GM23248 (cell line): Measurements from ENCODE around the gene DPP6. TPM values are rescaled to one million over a fixed set of nuclear protein-coding genes. Genes with fewer than 3 reads are reported as not detected.
A peak's percentile ranks its signal among the peaks of the same experiment; 100 is the strongest.

Source experiments
- DNase-seq: peaks from one replicate; pipeline ENCODE4 v3.0.0-alpha.2; 2015
- H2AFZ ChIP-seq: fragments of 200-600 bp; sonication (generic); 2 replicates; pipeline ENCODE4 v1.6.1; 2016; ENCODE audit warnings: antibody characterized with exemption
- H3F3A ChIP-seq: fragments of 200-600 bp; sonication (generic); 2 replicates; pipeline ENCODE4 v1.6.1; 2016; ENCODE audit warnings: mild to moderate bottlenecking, antibody characterized with exemption, mixed run types; ENCODE audit not compliant: insufficient read depth
- H3K27ac ChIP-seq: fragments of 200-600 bp; sonication (generic); 2 replicates; pipeline ENCODE4 v1.5.1; 2016; ENCODE audit warnings: mild to moderate bottlenecking
- H3K27me3 ChIP-seq: fragments of 200-600 bp; sonication (generic); replicated peaks from 2 replicates; pipeline ENCODE4 v1.6.1; 2016; ENCODE audit warnings: mild to moderate bottlenecking; ENCODE audit not compliant: insufficient read depth
- H3K36me3 ChIP-seq: fragments of 200-600 bp; sonication (generic); 2 replicates; pipeline ENCODE4 v1.6.1; 2016; ENCODE audit warnings: low read depth, mild to moderate bottlenecking
- H3K4me1 ChIP-seq: fragments of 200-600 bp; sonication (generic); 2 replicates; pipeline ENCODE4 v1.6.1; 2016; ENCODE audit warnings: mild to moderate bottlenecking; ENCODE audit not compliant: insufficient read depth
- H3K4me2 ChIP-seq: fragments of 200-600 bp; sonication (generic); one replicate; pipeline ENCODE4 v1.6.1; 2016; ENCODE audit warnings: mild to moderate bottlenecking; ENCODE audit not compliant: unreplicated experiment
- H3K4me3 ChIP-seq: fragments of 200-600 bp; sonication (generic); 2 replicates; pipeline ENCODE4 v1.5.1; 2016; ENCODE audit warnings: mild to moderate bottlenecking
- H3K79me2 ChIP-seq: fragments of 200-600 bp; sonication (generic); 2 replicates; pipeline ENCODE4 v1.6.1; 2016; ENCODE audit warnings: mild to moderate bottlenecking; ENCODE audit not compliant: insufficient read depth
- H3K9ac ChIP-seq: fragments of 200-600 bp; sonication (generic); 2 replicates; pipeline ENCODE4 v1.6.1; 2016; ENCODE audit warnings: mild to moderate bottlenecking
- H3K9me2 ChIP-seq: fragments of 200-600 bp; sonication (generic); 2 replicates; pipeline ENCODE4 v1.6.1; 2016; ENCODE audit warnings: mixed run types, mild to moderate bottlenecking, moderate library complexity; ENCODE audit not compliant: insufficient read depth
- H3K9me3 ChIP-seq: fragments of 200-600 bp; sonication (generic); one replicate; pipeline ENCODE4 v1.6.1; 2017; ENCODE audit warnings: low read depth
- H4K20me1 ChIP-seq: fragments of 200-600 bp; sonication (generic); 2 replicates; pipeline ENCODE4 v1.6.0; 2016; ENCODE audit not compliant: insufficient read depth
- EZH2 ChIP-seq: fragments of 200-600 bp; sonication (generic); IDR thresholded peaks from 2 replicates; pipeline ENCODE4 v1.6.1; 2018; ENCODE audit warnings: antibody characterized with exemption, mild to moderate bottlenecking; ENCODE audit not compliant: insufficient read depth, poor library complexity, severe bottlenecking
- EZH2phosphoT487 ChIP-seq: fragments of 200-600 bp; sonication (generic); IDR thresholded peaks from 2 replicates; pipeline ENCODE4 v1.6.1; 2018; ENCODE audit warnings: antibody characterized with exemption, moderate library complexity, mild to moderate bottlenecking, low read depth; ENCODE audit not compliant: insufficient read depth
- WGBS, 2 experiments: methylation state at CpG; one replicate each; pipeline ENCODE4 v1.1.6; 2015 to 2017; ENCODE audit warnings: low lambda C conversion rate in 2 of 2, low coverage in 1 of 2; ENCODE audit errors: missing lambda C conversion rate in 2 of 2; 5-methylcytosine and 5-hydroxymethylcytosine counted together
- in situ Hi-C: fragments of 300-500 bp; cut with MboI; formaldehyde crosslinking; loops from 2 replicates; pipeline ENCODE4 v1.15.0; 2020
- polyA plus RNA-seq: library from polyadenylated mRNA; unstranded; fragments of >200 nt; fragmentation: Nextera tagmentation; extraction: Ambion mirVana; gene quantifications from 2 replicates; pipeline ENCODE4 v1.2.1, GENCODE V29; 2016
- total RNA-seq: library from RNA; depleted of rRNA; stranded (reverse); fragments of >200 nt; shearing (Covaris generic); gene quantifications from 2 replicates; pipeline ENCODE4 v1.2.3, GENCODE V29; 2014

DPP6 gene
- total and polyA plus RNA-seq, 2 experiments from 2014 or later, result not detected

DNA sequence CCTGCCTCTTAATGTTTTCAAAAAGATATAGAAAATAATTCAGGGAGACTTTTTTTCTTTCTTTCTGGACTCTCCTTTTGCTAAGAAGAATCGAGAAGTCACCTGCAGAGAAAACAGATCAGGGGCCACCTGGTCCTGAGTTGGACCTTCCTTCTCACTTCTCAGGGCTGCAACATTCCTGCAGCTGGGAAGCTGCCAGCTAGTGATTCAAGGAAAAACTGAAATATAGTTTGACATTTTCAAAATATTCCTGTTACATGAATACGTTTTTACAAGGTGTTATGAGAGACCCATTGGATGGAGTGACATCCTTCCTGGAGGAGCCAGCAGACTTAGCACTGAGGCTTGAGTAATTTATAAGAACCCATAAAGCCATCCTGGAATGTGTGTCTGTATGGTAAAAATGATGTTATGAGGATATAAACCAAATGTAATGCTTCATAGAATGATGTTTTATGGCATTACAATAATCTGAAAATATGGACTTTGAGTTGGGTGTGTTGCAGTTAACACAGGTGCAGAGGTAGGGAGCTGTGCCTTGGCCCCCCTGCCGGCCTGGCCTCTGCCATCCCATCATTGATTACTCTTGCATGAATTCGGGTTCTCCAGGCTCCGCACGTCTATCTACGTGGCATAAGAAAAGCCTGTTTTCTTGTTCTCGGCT, 801.0 kb downstream of the DPP6 start:
- no peaks in the 10 kb centered on the region for H4K20me1 ChIP-seq
- no peaks in the 10 kb centered on the region for H3K27me3 ChIP-seq
- H3K27ac ChIP-seq, result no peak overlapping the region
- TF ChIP-seq EZH2, result no peak
- in situ Hi-C loops, result no loop called here
- no peaks in the 10 kb centered on the region for H3K4me1 ChIP-seq
- H3K9me3 ChIP-seq, result peaks cover 3% of the 10 kb centered on the region
- H3K4me3 ChIP-seq, result no peak overlapping the region
- WGBS, 2 experiments, result 30 to 33% methylated on average over 8 of the region's 8 CpGs
- H3K36me3 ChIP-seq, result no peaks in the 10 kb centered on the region
- H3K79me2 ChIP-seq, result no peaks in the 10 kb centered on the region
- H2AFZ ChIP-seq, result no peak overlapping the region
- H3K9me2 ChIP-seq, result no peaks in the 10 kb centered on the region
- no peak overlapping the region for H3K9ac ChIP-seq
- no peak overlapping the region for H3K4me2 ChIP-seq
- no peaks in the 10 kb centered on the region for H3F3A ChIP-seq
- no peak for DNase-seq

DNA sequence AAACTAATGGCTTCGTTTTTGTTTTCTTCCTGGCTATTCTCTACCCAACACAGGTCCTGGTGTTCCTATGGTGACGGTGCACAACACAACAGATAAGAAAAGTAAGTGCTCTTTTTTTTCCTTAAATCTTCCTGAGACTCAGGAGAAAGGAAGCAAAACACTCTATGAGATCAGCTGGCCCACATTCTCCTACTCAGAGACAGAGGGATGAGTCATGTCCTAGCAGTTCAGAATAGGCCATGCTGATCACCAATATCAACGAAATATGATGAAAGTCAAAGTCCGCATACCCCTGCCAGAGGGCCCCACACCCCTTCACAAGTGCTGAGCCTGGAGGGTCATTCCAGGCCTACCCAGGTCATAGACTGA, 801.5 kb downstream of the DPP6 start:
- Histone ChIP-seq H3K9ac (no peak overlapping the region), H3K4me3 (no peak overlapping the region), H3K27ac (no peak overlapping the region), H3K4me2 (no peak overlapping the region), H3F3A (no peaks in the 10 kb centered on the region), H3K27me3 (no peaks in the 10 kb centered on the region), H4K20me1 (no peaks in the 10 kb centered on the region), H3K9me2 (no peaks in the 10 kb centered on the region), H3K79me2 (no peaks in the 10 kb centered on the region), H2AFZ (no peak overlapping the region), H3K36me3 (no peaks in the 10 kb centered on the region), H3K4me1 (no peaks in the 10 kb centered on the region), H3K9me3 (peaks cover 3% of the 10 kb centered on the region)
- peak; percentile 7 for DNase-seq
- WGBS, 2 experiments, result 29 to 30% methylated on average over 4 of the region's 4 CpGs
- TF ChIP-seq EZH2phosphoT487 (no peak), EZH2 (no peak)
- in situ Hi-C loops, result no loop called here

DNA sequence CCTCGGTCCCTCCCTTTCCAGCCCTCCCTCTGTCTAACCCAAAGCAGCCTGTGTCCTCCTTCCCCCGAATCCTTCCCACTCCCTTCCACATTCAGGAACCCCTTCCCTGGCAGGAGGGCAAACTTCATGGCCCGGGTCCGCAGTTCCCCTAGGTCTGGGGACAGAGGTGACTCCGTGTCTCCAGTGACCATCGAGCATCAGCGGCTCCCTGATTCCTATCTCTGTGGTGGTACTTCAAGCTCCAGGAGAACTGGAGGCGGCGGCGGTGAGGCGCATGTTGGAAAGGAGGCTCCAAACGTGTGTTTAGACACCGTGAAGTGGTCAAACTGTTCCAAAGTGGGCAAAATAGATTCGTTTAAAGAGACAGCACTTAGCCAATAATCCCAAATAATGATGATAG, 802.6 kb downstream of the DPP6 start:
- in situ Hi-C loops, result no loop called here
- Histone ChIP-seq H2AFZ (no peak overlapping the region), H3K4me1 (no peaks in the 10 kb centered on the region), H3K4me2 (no peak overlapping the region), H4K20me1 (no peaks in the 10 kb centered on the region), H3K9me2 (no peaks in the 10 kb centered on the region), H3K9ac (no peak overlapping the region), H3K36me3 (no peaks in the 10 kb centered on the region), H3K9me3 (peaks cover 3% of the 10 kb centered on the region), H3K27ac (no peak overlapping the region), H3K4me3 (no peak overlapping the region), H3K79me2 (no peaks in the 10 kb centered on the region), H3K27me3 (no peaks in the 10 kb centered on the region), H3F3A (no peaks in the 10 kb centered on the region)
- TF ChIP-seq EZH2phosphoT487 (no peak), EZH2 (no peak)
- DNase-seq, result no peak
- 33 to 37% methylated on average over 14 of the region's 14 CpGs for WGBS, 2 experiments

DNA sequence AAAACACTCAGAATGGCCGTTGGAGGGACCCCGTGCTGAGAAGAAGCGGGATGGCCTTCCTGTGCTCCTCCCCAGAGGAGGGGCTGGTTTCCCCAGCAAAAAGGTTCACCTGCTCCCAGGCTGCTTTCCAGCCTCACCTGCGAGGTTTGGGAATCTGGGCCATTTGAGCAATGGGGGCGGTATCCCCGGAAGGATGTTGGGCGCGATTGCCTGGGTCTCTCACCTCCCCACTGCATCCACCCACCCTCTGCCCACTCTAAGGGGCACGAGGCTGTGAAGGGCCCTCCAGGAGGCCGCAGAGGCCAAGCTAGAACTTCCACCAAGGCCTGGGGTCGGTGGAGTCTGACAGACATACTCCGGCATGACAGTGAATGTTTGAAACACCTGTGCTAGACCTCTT, 803.2 kb downstream of the DPP6 start:
- no peak overlapping the region for H3K4me2 ChIP-seq
- H3K4me1 ChIP-seq, result no peaks in the 10 kb centered on the region
- WGBS, 2 experiments, result 28 to 37% methylated on average over 12 of the region's 12 CpGs
- H3K9me2 ChIP-seq, result no peaks in the 10 kb centered on the region
- no peaks in the 10 kb centered on the region for H3K36me3 ChIP-seq
- H3K27ac ChIP-seq, result no peak overlapping the region
- no peaks in the 10 kb centered on the region for H4K20me1 ChIP-seq
- H3K9ac ChIP-seq, result no peak overlapping the region
- no peak overlapping the region for H2AFZ ChIP-seq
- no peaks in the 10 kb centered on the region for H3F3A ChIP-seq
- no peaks in the 10 kb centered on the region for H3K27me3 ChIP-seq
- no peaks in the 10 kb centered on the region for H3K79me2 ChIP-seq
- no peak for TF ChIP-seq EZH2phosphoT487
- TF ChIP-seq EZH2, result no peak
- peaks cover 3% of the 10 kb centered on the region for H3K9me3 ChIP-seq
- in situ Hi-C loops, result no loop called here
- no peak for DNase-seq
- H3K4me3 ChIP-seq, result no peak overlapping the region

DNA sequence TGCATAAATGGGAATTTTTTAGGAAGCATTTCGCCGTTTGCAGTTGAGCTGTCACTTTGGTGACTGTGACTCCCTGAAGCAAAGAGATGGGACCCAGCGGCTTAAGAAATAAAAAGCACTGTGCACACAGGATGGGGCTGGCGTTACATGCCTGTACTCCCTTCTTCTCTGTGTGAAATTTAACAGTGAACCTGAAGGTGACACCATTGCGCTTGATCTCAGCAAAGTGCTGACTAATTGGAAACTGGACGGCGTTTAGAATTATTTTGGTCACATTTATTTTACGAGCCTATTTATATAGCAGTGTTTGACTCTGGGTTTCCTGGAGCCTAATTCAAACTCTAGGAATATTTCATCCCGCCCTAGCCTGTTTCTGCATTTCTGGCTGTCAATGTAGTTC, 804.5 kb downstream of the DPP6 start:
- Histone ChIP-seq H3F3A (no peaks in the 10 kb centered on the region), H3K9me3 (no peaks in the 10 kb centered on the region)
- 17 to 30% methylated on average over 9 of the region's 9 CpGs for WGBS, 2 experiments

More for the DNA sequence above, 804.5 kb downstream of the DPP6 start:
- DNase-seq, result no peak
- Histone ChIP-seq H3K4me3 (no peak overlapping the region), H3K27me3 (no peaks in the 10 kb centered on the region), H3K4me2 (no peak overlapping the region), H3K9me2 (no peaks in the 10 kb centered on the region), H4K20me1 (no peaks in the 10 kb centered on the region), H3K79me2 (no peaks in the 10 kb centered on the region), H3K36me3 (no peaks in the 10 kb centered on the region), H2AFZ (no peak overlapping the region), H3K27ac (no peak overlapping the region), H3K4me1 (no peaks in the 10 kb centered on the region), H3K9ac (no peak overlapping the region)
- TF ChIP-seq EZH2, result no peak
- in situ Hi-C loops, result no loop called here
